Transverse colon (tissue), 4 donors: ENCODE results near the gene CCDC15. TPM values are rescaled to one million over a fixed set of nuclear protein-coding genes. Genes with fewer than 3 reads are reported as not detected.

Experiments
- DNase-seq: peaks from one replicate; pipeline ENCODE4 v3.0.0-alpha.2; 2019
- H3K27ac ChIP-seq, 4 donors: fragments of 200-600 bp; sonication (generic); 2 replicates each; pipeline ENCODE4 v1.5.1; 2016 to 2018; ENCODE audit warnings: inconsistent platforms in 4 of 4
- H3K27me3 ChIP-seq: fragments of 200-600 bp; sonication (generic); 2 replicates; pipeline ENCODE4 v1.5.1; 2017; ENCODE audit warnings: inconsistent platforms
- H3K36me3 ChIP-seq, 4 donors: fragments of 200-600 bp; sonication (generic); 2 replicates each; pipeline ENCODE4 v1.5.1; 2017 to 2019; ENCODE audit warnings: inconsistent platforms in 4 of 4
- H3K4me1 ChIP-seq, 4 donors: fragments of 200-600 bp; sonication (generic); 2 replicates each; pipeline ENCODE4 v1.5.1; 2017 to 2020; ENCODE audit warnings: inconsistent platforms in 4 of 4
- H3K4me3 ChIP-seq, 4 donors: fragments of 200-600 bp; sonication (generic); 1 replicate in 1 of 4; 2 replicates in 3 of 4; pipeline versions ENCODE4 v1.5.1 to v1.6.1; 2017 to 2019; ENCODE audit warnings: inconsistent platforms in 4 of 4
- H3K9me3 ChIP-seq, 2 donors: fragments of 200-600 bp; sonication (generic); 2 replicates each; pipeline ENCODE4 v1.5.1; 2017 to 2019; ENCODE audit warnings: inconsistent platforms in 2 of 2
- CTCF ChIP-seq, 5 experiments: fragments of 200-600 bp in 3 of 5; fragments of 450-650 bp in 2 of 5; sonication (generic) in 3 of 5; IDR thresholded peaks; 1 replicate in 2 of 5; 2 replicates in 3 of 5; pipeline ENCODE4 v1.5.1; 2016 to 2017; ENCODE audit warnings: antibody characterized with exemption in 5 of 5, inconsistent platforms in 3 of 5, mild to moderate bottlenecking in 2 of 5, moderate library complexity in 1 of 5
- EP300 ChIP-seq: sonication (generic); formaldehyde crosslinking; IDR thresholded peaks from one replicate; pipeline ENCODE4 v1.6.1; 2017; ENCODE audit warnings: antibody characterized with exemption, low read depth
- POLR2A ChIP-seq: fragments of 450-650 bp; IDR thresholded peaks from one replicate; pipeline ENCODE4 v1.6.1; 2016; ENCODE audit warnings: antibody characterized with exemption, mild to moderate bottlenecking, moderate library complexity
- POLR2AphosphoS5 ChIP-seq, 3 donors: sonication (generic); formaldehyde crosslinking; IDR thresholded peaks; one replicate each; pipeline ENCODE4 v1.6.1; 2016; ENCODE audit warnings: antibody characterized with exemption in 3 of 3
- WGBS, 2 donors: methylation state at CpG; one replicate each; pipeline ENCODE4 v1.1.5; 2018; ENCODE audit warnings: low coverage in 1 of 2; 5-methylcytosine and 5-hydroxymethylcytosine counted together
- in situ Hi-C, 4 donors: fragments of 200-750 bp; cut with MboI; loops; one replicate each; pipeline versions ENCODE4 v1.15.0 to v1.15.1; 2017; ENCODE audit warnings: low sequenced_read_pairs in 3 of 4, low pct_ligation_motif_present in 1 of 4, low pct_unique_long_range_greater_than_20kb in 1 of 4
- intact Hi-C: fragments of 100-400 bp; cut with DNase I; formaldehyde crosslinking; loops from one replicate; pipeline ENCODE4 v1.15.1; 2023; ENCODE audit warnings: low total_unique reads
- total RNA-seq, 4 donors: library from RNA; depleted of rRNA; stranded (reverse); fragments of >200 nt; gene quantifications; one replicate each; pipeline ENCODE4 v1.1.0, GENCODE V29; 2016

The CCDC15 gene
- total RNA-seq, 4 donors from 2014 or later: 0.64 to 0.82 (median 0.75) TPM; not detected in 1

GRCh38 chr11:125064070-125064469 lies 110.1 kb downstream of the CCDC15 start:
- H3K4me3 ChIP-seq: peak overlapping the region in 2 of 4 donors; percentile 49 to 65
- peaks cover 6 to 10% (median 8%) of the 10 kb centered on the region in 4 donors for H3K4me1 ChIP-seq
- TF ChIP-seq POLR2A (no peak), EP300 (no peak), CTCF (IDR thresholded peaks at IDR 0.05) (no peak), POLR2AphosphoS5 (IDR thresholded peaks at IDR 0.05) (no peak)
- no peaks in the 10 kb centered on the region for H3K9me3 ChIP-seq
- 62 to 63% methylated on average over 4 to 7 of the region's 7 CpGs for WGBS, 2 donors
- in situ Hi-C loops (no loop called here), intact Hi-C loops (no loop called here)
- H3K27ac ChIP-seq: peak overlapping the region in 1 of 4 donors; percentile 9
- peaks cover 39% of the 10 kb centered on the region for H3K27me3 ChIP-seq
- H3K36me3 ChIP-seq: no peaks in the 10 kb centered on the region
- DNase-seq: no peak

- H3K4me3 ChIP-seq: no peak overlapping the region
- 92% methylated on average over 2 to 4 of the region's 4 CpGs for WGBS, 2 donors
- in situ Hi-C loops: no loop called here
- no peaks in the 10 kb centered on the region for H3K36me3 ChIP-seq
- DNase-seq: no peak
- H3K27me3 ChIP-seq: peaks cover 37% of the 10 kb centered on the region
- TF ChIP-seq POLR2A: no peak
- TF ChIP-seq POLR2AphosphoS5 (IDR thresholded peaks at IDR 0.05): no peak
- TF ChIP-seq EP300: no peak
- no peak for TF ChIP-seq CTCF (IDR thresholded peaks at IDR 0.05)
- no peaks in the 10 kb centered on the region for H3K9me3 ChIP-seq
- H3K27ac ChIP-seq: no peak overlapping the region
- intact Hi-C loops: no loop called here
- peaks cover 4 to 18% (median 7%) of the 10 kb centered on the region in 4 donors for H3K4me1 ChIP-seq
Observed at GRCh38 chr11:125068368-125068767, 114.4 kb downstream of the CCDC15 start.

GRCh38 chr11:125069008-125069407 lies 115.0 kb downstream of the CCDC15 start:
- peaks cover 0 to 11% (median 1%) of the 10 kb centered on the region in 4 donors for H3K4me1 ChIP-seq
- no peak for TF ChIP-seq EP300
- no peak for TF ChIP-seq CTCF (IDR thresholded peaks at IDR 0.05)
- TF ChIP-seq POLR2AphosphoS5 (IDR thresholded peaks at IDR 0.05): no peak
- TF ChIP-seq POLR2A: no peak
- in situ Hi-C loops: no loop called here

GRCh38 chr11:125069796-125070195 lies 115.8 kb downstream of the CCDC15 start:
- no peak for DNase-seq
- Histone ChIP-seq H3K27ac (peak overlapping the region; percentile 17 to 50 (median 36)), H3K9me3 (no peaks in the 10 kb centered on the region), H3K36me3 (no peaks in the 10 kb centered on the region), H3K4me1 (peaks cover 0 to 9% (median 0%) of the 10 kb centered on the region in 4 donors), H3K27me3 (peaks cover 23% of the 10 kb centered on the region), H3K4me3 (no peak overlapping the region)
- 66% methylated on average over 5 of the region's 5 CpGs; no CpG with 5 or more reads in 1 of the 2 donors for WGBS, 2 donors
- in situ Hi-C loops: no loop called here
- TF ChIP-seq CTCF (IDR thresholded peaks at IDR 0.05) (no peak), POLR2A (no peak), POLR2AphosphoS5 (IDR thresholded peaks at IDR 0.05) (no peak), EP300 (no peak)
- intact Hi-C loops: no loop called here

More at GRCh38 chr11:125069008-125069407, 115.0 kb downstream of the CCDC15 start:
- DNase-seq: no peak
- WGBS, 2 donors: 61 to 73% methylated on average over 3 to 4 of the region's 4 CpGs
- H3K4me3 ChIP-seq: no peak overlapping the region
- no peaks in the 10 kb centered on the region for H3K36me3 ChIP-seq
- intact Hi-C loops: no loop called here
- H3K9me3 ChIP-seq: no peaks in the 10 kb centered on the region
- H3K27ac ChIP-seq: no peak overlapping the region
- peaks cover 31% of the 10 kb centered on the region for H3K27me3 ChIP-seq
